Measurements from ENCODE around the gene MAGOH. TPM values are rescaled to one million over a fixed set of nuclear protein-coding genes. Genes with fewer than 3 reads are reported as not detected.
"Not testable (repeated sequence)": the region's sequence is repeated elsewhere in the genome, so short reads cannot be mapped to it uniquely, and the experiment has no call there.

Gene MAGOH
- total RNA-seq, 2 experiments from 2014 or later = 59.1 to 65.2 TPM

DNA sequence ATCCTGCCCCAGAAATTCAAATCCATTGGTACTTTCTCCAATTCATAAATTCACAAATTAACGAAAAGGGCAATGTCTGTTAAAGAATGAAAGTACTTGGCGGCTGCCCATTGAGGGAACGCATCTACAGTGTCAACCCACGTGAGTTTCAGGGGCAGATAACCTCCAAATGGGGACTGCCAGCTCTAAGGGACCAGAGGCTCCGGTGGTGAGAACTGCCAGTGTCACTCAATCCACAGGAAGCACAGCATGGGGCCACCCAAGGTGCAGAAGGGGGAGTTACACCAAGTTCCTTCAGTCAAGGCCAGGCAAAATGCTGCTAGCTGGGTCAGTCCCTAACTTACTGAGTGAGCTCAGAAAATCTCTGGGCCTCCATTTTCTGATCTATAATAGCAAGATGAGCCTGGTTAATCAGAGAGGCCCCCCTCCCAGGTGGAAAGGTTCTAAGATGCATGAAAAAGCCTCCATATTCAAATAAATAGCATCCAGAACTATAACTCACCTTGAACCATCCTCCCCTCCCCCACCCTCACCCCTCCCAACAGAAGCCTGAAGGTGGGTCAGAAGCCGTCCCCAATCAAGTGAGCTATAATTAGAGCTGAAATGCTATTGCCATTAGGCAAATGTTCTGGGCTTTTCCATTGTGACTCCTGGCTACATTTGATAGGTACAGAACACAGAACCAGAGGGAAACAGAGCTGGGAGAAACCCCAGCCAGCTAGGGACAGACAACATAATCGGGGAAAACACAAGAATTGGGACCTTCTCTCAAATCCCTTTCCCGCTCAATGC lies 47.8 kb upstream of the MAGOH start:
- DNase-seq (no peak), ATAC-seq (ENCODE audit: poor library complexity) (no peak)
- H3K4me3 Mint-ChIP-seq = no peak overlapping the region
- ChIA-PET CTCF (interaction anchor here (1.3 kb wide), 1 partner anchor 107 kb away, joined by 6 read pairs; no protein-coding TSS in a partner anchor), POLR2A (no interaction called here)
- no peaks in the 10 kb centered on the region for H3K4me1 Mint-ChIP-seq (ENCODE audit: low read depth)
- no peaks in the 10 kb centered on the region for H3K9me3 Mint-ChIP-seq
- Histone ChIP-seq H3K36me3 (ENCODE audit: insufficient read depth, low read length) (peaks cover 6% of the 10 kb centered on the region), H3K4me3 (ENCODE audit: low read length) (no peak overlapping the region), H3K27ac (ENCODE audit: low read depth in 1 of 2, low read length in 2 of 2) (no peak overlapping the region), H3K27me3 (ENCODE audit: control insufficient read depth in 1 of 2, insufficient read depth in 2 of 2, low read length in 2 of 2) (no peaks in the 10 kb centered on the region), H3K4me1 (ENCODE audit: insufficient read depth, low read length) (no peaks in the 10 kb centered on the region), H3K9me3 (ENCODE audit: control insufficient read depth in 1 of 2, insufficient read depth in 1 of 2, low read length in 2 of 2) (no peaks in the 10 kb centered on the region)
- intact Hi-C loops (cut with DNase I, micrococcal nuclease) = no loop called here
- H3K36me3 Mint-ChIP-seq (ENCODE audit: low read depth) = no peaks in the 10 kb centered on the region
- TF ChIP-seq, protein P1, sequence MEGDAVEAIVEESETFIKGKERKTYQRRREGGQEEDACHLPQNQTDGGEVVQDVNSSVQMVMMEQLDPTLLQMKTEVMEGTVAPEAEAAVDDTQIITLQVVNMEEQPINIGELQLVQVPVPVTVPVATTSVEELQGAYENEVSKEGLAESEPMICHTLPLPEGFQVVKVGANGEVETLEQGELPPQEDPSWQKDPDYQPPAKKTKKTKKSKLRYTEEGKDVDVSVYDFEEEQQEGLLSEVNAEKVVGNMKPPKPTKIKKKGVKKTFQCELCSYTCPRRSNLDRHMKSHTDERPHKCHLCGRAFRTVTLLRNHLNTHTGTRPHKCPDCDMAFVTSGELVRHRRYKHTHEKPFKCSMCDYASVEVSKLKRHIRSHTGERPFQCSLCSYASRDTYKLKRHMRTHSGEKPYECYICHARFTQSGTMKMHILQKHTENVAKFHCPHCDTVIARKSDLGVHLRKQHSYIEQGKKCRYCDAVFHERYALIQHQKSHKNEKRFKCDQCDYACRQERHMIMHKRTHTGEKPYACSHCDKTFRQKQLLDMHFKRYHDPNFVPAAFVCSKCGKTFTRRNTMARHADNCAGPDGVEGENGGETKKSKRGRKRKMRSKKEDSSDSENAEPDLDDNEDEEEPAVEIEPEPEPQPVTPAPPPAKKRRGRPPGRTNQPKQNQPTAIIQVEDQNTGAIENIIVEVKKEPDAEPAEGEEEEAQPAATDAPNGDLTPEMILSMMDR (IDR thresholded peaks at IDR 0.05) = no peak
- H3K27me3 Mint-ChIP-seq = no peaks in the 10 kb centered on the region
- no peak overlapping the region for H3K27ac Mint-ChIP-seq

DNA sequence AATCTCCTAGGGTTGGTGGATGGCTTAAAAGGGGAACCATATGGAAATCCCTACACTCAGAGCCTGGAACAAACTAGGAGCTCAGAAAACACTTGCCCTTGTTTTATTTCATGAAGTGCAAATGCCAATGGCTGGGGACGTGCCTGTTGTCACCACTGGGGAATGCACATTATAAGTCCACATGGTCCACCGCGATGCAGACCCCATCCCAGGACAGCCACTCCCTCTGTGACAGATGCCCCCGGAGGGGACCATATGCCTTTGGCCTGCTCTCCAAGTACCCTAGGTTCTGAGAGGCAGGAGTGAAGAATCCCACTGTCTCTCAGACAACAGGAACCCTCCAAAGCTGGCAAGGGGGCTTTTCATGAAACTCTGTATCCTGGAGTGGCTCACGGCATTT lies 47.2 kb upstream of the MAGOH start:
- no peaks in the 10 kb centered on the region for H3K36me3 Mint-ChIP-seq (ENCODE audit: low read depth)
- no peak overlapping the region for H3K27ac ChIP-seq (ENCODE audit: low read depth in 1 of 2, low read length in 2 of 2)
- H3K9me3 ChIP-seq (ENCODE audit: control insufficient read depth in 1 of 2, insufficient read depth in 1 of 2, low read length in 2 of 2) = no peaks in the 10 kb centered on the region
- intact Hi-C loops (cut with DNase I, micrococcal nuclease) = no loop called here
- no peak for DNase-seq
- no peaks in the 10 kb centered on the region for H3K4me1 ChIP-seq (ENCODE audit: insufficient read depth, low read length)
- H3K9me3 Mint-ChIP-seq = no peaks in the 10 kb centered on the region
- POLR2A ChIA-PET = no interaction called here
- TF ChIP-seq, protein P1 (IDR thresholded peaks at IDR 0.05) = no peak
- H3K4me3 Mint-ChIP-seq = no peak overlapping the region
- no peak overlapping the region for H3K27ac Mint-ChIP-seq
- peaks cover 6% of the 10 kb centered on the region for H3K36me3 ChIP-seq (ENCODE audit: insufficient read depth, low read length)
- no peak for ATAC-seq (ENCODE audit: poor library complexity)
- H3K4me1 Mint-ChIP-seq (ENCODE audit: low read depth) = no peaks in the 10 kb centered on the region
- CTCF ChIA-PET = interaction anchor here (1.3 kb wide), 1 partner anchor 108 kb away, joined by 6 read pairs; no protein-coding TSS in a partner anchor
- H3K27me3 Mint-ChIP-seq = no peaks in the 10 kb centered on the region
- no peak overlapping the region for H3K4me3 ChIP-seq (ENCODE audit: low read length)
- no peaks in the 10 kb centered on the region for H3K27me3 ChIP-seq (ENCODE audit: control insufficient read depth in 1 of 2, insufficient read depth in 2 of 2, low read length in 2 of 2)

GRCh38 chr1:53284224-53285020 lies 46.1 kb upstream of the MAGOH start:
- H3K4me3 ChIP-seq (ENCODE audit: low read length) = no peak overlapping the region
- no peaks in the 10 kb centered on the region for H3K9me3 ChIP-seq (ENCODE audit: control insufficient read depth in 1 of 2, insufficient read depth in 1 of 2, low read length in 2 of 2)
- ChIA-PET CTCF (no interaction called here), POLR2A (no interaction called here)
- no peak overlapping the region for H3K27ac Mint-ChIP-seq
- no peaks in the 10 kb centered on the region for H3K27me3 ChIP-seq (ENCODE audit: control insufficient read depth in 1 of 2, insufficient read depth in 2 of 2, low read length in 2 of 2)
- H3K36me3 Mint-ChIP-seq (ENCODE audit: low read depth) = no peaks in the 10 kb centered on the region
- ATAC-seq (ENCODE audit: poor library complexity) = no peak
- no peak for DNase-seq
- H3K4me3 Mint-ChIP-seq = no peak overlapping the region
- no peaks in the 10 kb centered on the region for H3K9me3 Mint-ChIP-seq
- H3K27ac ChIP-seq (ENCODE audit: low read depth in 1 of 2, low read length in 2 of 2) = no peak overlapping the region
- no peaks in the 10 kb centered on the region for H3K27me3 Mint-ChIP-seq
- intact Hi-C loops (cut with DNase I, micrococcal nuclease) = no loop called here
- no peaks in the 10 kb centered on the region for H3K4me1 ChIP-seq (ENCODE audit: insufficient read depth, low read length)
- no peaks in the 10 kb centered on the region for H3K4me1 Mint-ChIP-seq (ENCODE audit: low read depth)
- TF ChIP-seq, protein P1 (IDR thresholded peaks at IDR 0.05) = no peak
- H3K36me3 ChIP-seq (ENCODE audit: insufficient read depth, low read length) = peaks cover 6% of the 10 kb centered on the region

- H3K36me3 ChIP-seq (ENCODE audit: insufficient read depth, low read length); ATAC-seq (ENCODE audit: poor library complexity); H3K36me3 Mint-ChIP-seq (ENCODE audit: low read depth); H3K27me3 ChIP-seq (ENCODE audit: control insufficient read depth in 1 of 2, insufficient read depth in 2 of 2, low read length in 2 of 2); H3K9me3 Mint-ChIP-seq; H3K4me3 ChIP-seq (ENCODE audit: low read length); H3K4me3 Mint-ChIP-seq; H3K27me3 Mint-ChIP-seq; H3K4me1 Mint-ChIP-seq (ENCODE audit: low read depth); POLR2A ChIA-PET; H3K4me1 ChIP-seq (ENCODE audit: insufficient read depth, low read length); CTCF ChIA-PET; intact Hi-C loops (cut with DNase I, micrococcal nuclease); DNase-seq; H3K9me3 ChIP-seq (ENCODE audit: control insufficient read depth in 1 of 2, insufficient read depth in 1 of 2, low read length in 2 of 2); H3K27ac ChIP-seq (ENCODE audit: low read depth in 1 of 2, low read length in 2 of 2); H3K27ac Mint-ChIP-seq: not testable (repeated sequence)
These were observed 44.8 kb upstream of the MAGOH start for GRCh38 chr1:53283156-53283555.

All from CD4-positive, alpha-beta T cell (primary cell).